ENCODE data around the gene UPF1.
"Not testable (repeated sequence)": the region's sequence is repeated elsewhere in the genome, so short reads cannot be mapped to it uniquely, and the experiment has no call there.

The UPF1 gene

GRCh38 chr19:18898607-18899408 is 67.0 kb downstream of the UPF1 start:
- no peak for DNase-seq (ENCODE audit: low read depth)

- no peak for DNase-seq (ENCODE audit: low read depth)
These were observed 68.1 kb downstream of the UPF1 start for GRCh38 chr19:18899624-18900560.

- DNase-seq (ENCODE audit: low read depth): no peak
These were observed 69.1 kb downstream of the UPF1 start for GRCh38 chr19:18900700-18901481.

- DNase-seq (ENCODE audit: low read depth): no peak
These were observed 69.7 kb downstream of the UPF1 start for GRCh38 chr19:18901491-18901890.

- not testable (repeated sequence) for DNase-seq (ENCODE audit: low read depth)
These were observed 70.8 kb downstream of the UPF1 start for GRCh38 chr19:18902519-18902918.

GRCh38 chr19:18903156-18904037 is 71.6 kb downstream of the UPF1 start:
- no peak for DNase-seq (ENCODE audit: low read depth)

GRCh38 chr19:18904334-18905057 is 72.7 kb downstream of the UPF1 start:
- no peak for DNase-seq (ENCODE audit: low read depth)

- DNase-seq (ENCODE audit: low read depth): no peak
These were observed 73.3 kb downstream of the UPF1 start for GRCh38 chr19:18905058-18905456.

GRCh38 chr19:18905513-18906236 is 73.9 kb downstream of the UPF1 start:
- DNase-seq (ENCODE audit: low read depth): no peak

- no peak for DNase-seq (ENCODE audit: low read depth)
These were observed 75.1 kb downstream of the UPF1 start for GRCh38 chr19:18906605-18907519.

- DNase-seq (ENCODE audit: low read depth): no peak
These were observed 77.3 kb downstream of the UPF1 start for GRCh38 chr19:18908917-18909619.

- no peak for DNase-seq (ENCODE audit: low read depth)
These were observed 78.3 kb downstream of the UPF1 start for GRCh38 chr19:18910010-18910409.

GRCh38 chr19:18910801-18911436 is 79.2 kb downstream of the UPF1 start:
- DNase-seq (ENCODE audit: low read depth): no peak

GRCh38 chr19:18912933-18913332 is 81.2 kb downstream of the UPF1 start:
- DNase-seq (ENCODE audit: low read depth): no peak

GRCh38 chr19:18913466-18913865 is 81.7 kb downstream of the UPF1 start:
- DNase-seq (ENCODE audit: low read depth): no peak

GRCh38 chr19:18915639-18916038 is 83.9 kb downstream of the UPF1 start:
- no peak for DNase-seq (ENCODE audit: low read depth)

GRCh38 chr19:18917593-18917992 is 85.8 kb downstream of the UPF1 start:
- DNase-seq (ENCODE audit: low read depth): not testable (repeated sequence)

All from non-pigmented ciliary epithelial cell (primary cell).